GM18861 (cell line): ENCODE measurements around the gene EVC.

Experiments
- ATAC-seq: cut with Tn5 transposase; IDR thresholded peaks from one replicate; pipeline ENCODE4 v1.9.1; 2021; ENCODE audit not compliant: unreplicated experiment

The EVC gene

DNA sequence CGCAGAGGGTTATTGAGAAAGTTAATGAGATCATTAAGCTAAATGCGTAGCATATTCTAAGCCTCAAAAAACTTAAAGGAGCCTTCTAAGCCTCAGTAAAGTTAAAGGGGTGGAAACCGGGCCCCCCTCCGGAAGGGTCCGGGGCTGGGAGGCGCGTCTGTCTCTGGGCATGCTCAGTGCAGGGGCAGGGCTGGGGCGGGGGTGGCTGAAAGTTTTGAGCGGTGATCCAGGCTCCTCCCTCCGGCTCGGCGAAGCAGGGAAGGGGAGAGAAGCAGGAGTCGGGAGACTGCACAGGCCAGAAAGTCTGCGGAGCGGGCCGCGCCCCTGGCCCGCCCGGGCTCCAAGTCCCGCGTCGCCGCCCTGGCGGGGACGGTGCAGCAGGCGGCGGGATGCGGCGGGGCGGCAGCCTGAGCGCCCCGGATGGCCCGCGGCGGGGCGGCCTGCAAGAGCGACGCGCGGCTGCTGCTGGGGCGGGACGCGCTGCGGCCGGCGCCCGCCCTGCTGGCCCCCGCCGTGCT is at the start of gene EVC:
EVC (plus strand) TSS at position 241 of the 518 bp plus-strand sequence; CDS start at position 421, 180 bp downstream.
- ATAC-seq, result peak; percentile 28

GRCh38 chr4:5661237-5661636 is 49.8 kb upstream of the EVC start:
- ATAC-seq, result no peak

- no peak for ATAC-seq
Measured at GRCh38 chr4:5662555-5662954, 48.4 kb upstream of the EVC start.

- no peak for ATAC-seq
Measured at GRCh38 chr4:5664778-5665177, 46.2 kb upstream of the EVC start.

- no peak for ATAC-seq
Measured at GRCh38 chr4:5666741-5667140, 44.3 kb upstream of the EVC start.

DNA sequence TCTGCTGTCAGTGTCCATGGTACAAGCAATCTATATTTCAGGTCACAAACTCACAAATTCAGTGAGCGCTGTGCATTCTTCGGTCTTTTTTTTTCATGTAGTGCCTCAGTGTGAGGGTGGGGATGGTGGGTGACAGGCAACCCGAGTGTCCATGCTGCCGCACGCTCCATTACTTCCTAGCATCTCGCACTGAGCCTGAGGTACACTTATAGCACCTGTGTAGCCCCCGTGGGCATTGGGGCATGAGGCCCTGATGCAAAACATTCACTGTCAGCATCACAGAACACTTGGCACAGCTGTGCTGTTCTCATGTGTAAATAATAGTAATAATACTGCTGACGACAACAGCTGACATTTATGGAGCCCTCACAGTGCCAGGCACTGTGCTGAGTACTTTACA is 34.2 kb upstream of the EVC start:
- ATAC-seq, result no peak

GRCh38 chr4:5678977-5679376 is 32.0 kb upstream of the EVC start:
- no peak for ATAC-seq

- ATAC-seq, result no peak
Measured at GRCh38 chr4:5683566-5683965, 27.4 kb upstream of the EVC start.

- no peak for ATAC-seq
Measured at GRCh38 chr4:5685296-5685695, 25.7 kb upstream of the EVC start.

- no peak for ATAC-seq
Measured at GRCh38 chr4:5686338-5686737, 24.7 kb upstream of the EVC start.

DNA sequence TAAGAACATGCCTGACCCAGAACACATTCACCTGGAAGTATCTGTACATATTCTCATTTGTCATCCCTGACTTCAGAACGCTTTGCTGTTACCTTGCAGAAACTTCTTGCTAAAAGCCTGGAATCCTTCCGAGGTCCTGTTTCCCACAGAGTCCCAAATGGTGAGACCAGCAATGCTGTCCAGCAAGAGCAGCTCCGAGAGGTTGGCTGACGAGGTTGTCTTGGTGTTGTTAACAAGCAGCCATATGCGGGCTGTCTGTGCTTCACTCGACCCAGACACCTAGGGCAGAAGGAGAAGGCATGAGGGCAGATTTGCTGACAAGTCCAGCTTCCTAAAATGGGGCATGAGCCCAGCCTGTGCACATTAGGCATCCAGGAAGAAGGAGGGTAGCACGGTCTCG is 21.9 kb upstream of the EVC start:
- ATAC-seq, result no peak

GRCh38 chr4:5691491-5692132 is 19.4 kb upstream of the EVC start:
- no peak for ATAC-seq

- no peak for ATAC-seq
Measured at GRCh38 chr4:5693871-5694270, 17.1 kb upstream of the EVC start.

- no peak for ATAC-seq
Measured at GRCh38 chr4:5696341-5696740, 14.7 kb upstream of the EVC start.

DNA sequence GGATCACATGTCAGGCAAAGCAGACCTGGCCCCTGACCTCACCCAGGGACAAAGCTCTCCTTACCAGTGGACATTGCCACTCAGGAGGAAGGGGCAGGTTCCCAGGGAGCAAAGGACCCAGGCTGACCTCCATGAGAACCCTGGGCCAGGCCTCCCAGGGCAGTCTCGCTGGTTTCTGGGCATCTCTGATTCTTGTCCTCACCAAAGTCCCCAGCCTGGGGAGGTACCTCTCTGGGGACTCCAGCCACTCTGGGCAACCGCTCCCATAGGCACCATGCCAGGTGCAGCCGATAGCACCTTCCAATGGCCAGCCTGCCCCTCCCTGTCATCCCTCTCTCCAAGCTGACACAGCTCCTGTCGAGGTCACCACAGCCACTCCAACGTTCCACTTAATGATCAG is 10.5 kb upstream of the EVC start:
- no peak for ATAC-seq

DNA sequence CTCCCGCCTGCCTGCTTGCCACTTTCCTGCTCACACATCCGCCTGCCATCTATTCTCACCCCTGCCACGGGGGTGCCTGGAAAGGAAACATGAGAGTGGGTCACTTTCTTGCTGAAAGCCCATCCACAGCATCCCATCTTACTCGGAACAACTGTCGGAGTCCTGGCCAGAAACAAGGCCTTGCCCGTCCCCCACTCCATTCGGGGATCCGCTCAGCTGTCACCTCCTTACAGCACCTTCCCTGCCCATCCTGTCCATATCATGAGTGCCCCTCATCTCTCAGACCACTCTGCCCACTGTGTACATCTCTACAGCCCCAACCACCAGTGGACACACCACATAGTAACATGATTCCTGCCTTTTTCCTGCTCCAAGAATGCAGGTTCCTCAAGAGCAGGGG is 9.0 kb upstream of the EVC start:
- ATAC-seq, result no peak

DNA sequence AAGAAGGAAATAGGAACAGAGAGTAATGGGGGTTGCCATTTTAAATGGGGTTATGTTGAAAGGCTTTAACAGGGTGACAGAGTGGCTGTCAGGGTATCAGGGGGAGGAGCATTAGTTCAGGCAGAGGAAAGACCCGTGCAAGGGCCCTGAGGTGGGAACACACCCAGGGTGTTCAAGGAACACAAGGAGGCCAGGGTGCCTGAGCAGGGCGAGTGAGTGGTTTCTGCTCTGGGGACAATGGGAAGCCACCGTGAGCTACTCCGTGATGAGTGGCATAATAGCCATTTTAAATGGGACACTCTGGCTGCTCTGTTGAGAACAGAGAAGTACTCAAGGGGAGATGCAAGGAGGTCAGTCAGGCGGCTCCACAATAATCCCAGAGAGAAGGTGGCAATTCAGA is 7.2 kb upstream of the EVC start:
- no peak for ATAC-seq

DNA sequence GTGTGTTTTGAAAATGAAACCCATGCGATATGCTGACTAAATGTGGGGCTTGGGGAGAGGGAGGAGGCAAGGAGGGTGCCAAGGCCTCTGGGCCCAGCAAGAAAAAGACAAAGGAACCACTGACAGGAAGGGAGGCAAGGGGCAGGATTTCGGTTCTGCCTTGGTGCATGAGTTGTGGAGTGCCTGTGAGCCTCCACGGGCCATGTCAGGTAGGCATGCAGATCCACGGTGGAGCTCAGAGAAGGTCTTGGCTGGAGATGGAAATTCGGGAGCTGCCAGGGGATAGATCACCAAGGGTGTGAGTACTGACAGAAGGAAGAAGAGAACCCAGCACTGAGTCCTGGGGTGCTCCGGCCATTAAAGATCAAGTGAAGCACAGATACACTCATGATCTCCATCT is 6.7 kb upstream of the EVC start:
- no peak for ATAC-seq

DNA sequence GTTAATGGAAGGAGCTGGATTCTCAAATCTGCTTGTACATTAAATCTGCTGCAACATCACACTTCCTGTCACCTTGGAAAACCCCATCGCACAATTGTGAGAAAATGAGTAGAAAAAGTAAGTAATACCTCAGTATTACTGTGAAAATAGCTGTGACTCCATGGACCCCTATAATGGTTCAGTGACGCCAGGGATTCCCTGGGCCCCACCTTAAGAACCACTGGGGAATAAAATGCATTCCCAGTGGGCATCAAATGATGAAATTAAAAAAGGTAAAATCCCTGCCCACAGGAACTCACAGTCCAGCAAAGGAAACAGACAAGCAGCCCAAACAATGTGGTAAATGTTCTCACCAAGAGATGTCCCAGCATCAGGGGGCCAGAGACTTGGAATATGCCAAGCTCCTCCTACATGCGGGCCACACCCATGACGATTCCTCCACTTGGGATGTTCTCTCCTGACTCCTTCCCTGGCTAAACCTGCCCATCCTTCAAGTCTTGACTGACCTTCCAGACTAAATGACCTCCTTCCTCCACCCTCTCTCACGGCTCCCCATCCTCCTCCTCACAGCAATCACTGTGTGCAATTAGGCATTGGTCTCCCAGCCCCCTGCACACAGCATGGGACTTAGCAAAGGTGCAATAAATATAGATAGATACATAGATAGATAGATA is 5.2 kb upstream of the EVC start:
- no peak for ATAC-seq

GRCh38 chr4:5706486-5707290 is 4.3 kb upstream of the EVC start:
- ATAC-seq, result no peak

DNA sequence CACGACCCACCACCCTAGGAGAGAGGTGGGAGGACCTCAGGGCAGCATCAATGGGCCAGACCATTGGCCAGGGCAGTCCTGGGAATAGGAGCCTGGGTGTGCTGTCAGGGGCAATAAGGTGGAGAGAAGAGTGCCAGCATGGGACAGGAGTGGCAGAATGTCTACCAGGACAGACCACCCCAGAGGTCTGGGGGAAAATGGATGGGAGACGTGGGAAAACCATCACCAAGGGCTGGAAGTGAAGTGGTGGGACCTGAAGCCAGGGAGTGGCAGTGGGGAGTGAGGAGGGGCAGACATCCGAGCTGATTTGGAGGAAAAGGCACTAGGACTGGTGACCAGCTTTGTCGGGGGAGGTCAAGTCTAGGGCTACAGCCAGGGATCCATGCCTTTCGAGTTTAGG is 3.6 kb upstream of the EVC start:
- no peak for ATAC-seq
